GM19438 (cell line): ENCODE measurements around the gene HSP90B1.

ENCODE experiments used
- ATAC-seq: cut with Tn5 transposase; IDR thresholded peaks from one replicate; pipeline ENCODE4 v1.9.1; 2021; ENCODE audit warnings: low read depth; ENCODE audit not compliant: unreplicated experiment

The HSP90B1 gene

DNA sequence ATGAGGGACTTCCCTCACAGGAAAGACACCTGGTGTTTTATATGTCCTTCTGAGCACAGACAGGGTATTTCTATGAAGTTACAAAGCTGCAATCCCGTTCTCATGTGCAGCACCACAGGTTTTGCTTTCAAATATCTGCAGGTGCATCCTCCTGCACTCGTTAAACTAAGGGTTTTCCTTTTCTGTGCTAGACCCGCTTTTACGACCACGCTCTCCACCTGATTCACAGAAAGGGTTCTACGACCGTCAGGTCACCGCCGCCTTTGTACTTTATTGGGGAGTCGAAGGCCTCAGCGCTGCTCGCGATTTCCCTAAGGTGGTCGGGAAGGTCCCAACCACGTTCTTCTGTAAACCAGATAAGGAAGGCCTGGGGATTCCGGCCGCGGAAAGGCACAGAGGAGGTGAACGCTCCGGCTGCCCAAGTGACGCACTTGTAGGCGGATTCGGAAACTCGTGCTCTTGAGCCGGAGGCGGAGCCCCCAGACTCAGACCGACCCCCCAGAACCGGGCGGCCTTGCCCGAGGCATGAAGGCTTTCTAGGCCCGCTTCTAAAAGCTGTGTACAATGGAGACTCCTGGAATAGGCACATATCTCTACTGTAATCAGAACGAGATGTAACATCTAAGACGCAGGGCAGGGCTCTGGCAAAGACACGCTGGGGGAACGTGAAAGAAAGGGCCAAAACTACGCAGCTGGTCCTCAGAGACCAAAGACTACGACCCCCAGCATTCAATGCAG, 995 bp upstream of the HSP90B1 start:
- peak; percentile 22 for ATAC-seq

DNA sequence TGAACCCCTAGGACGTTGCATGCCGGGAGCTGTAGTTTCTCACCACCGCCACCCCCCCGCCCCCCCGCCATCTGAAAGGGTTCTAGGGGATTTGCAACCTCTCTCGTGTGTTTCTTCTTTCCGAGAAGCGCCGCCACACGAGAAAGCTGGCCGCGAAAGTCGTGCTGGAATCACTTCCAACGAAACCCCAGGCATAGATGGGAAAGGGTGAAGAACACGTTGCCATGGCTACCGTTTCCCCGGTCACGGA, 501 bp upstream of the HSP90B1 start:
- no peak for ATAC-seq

DNA sequence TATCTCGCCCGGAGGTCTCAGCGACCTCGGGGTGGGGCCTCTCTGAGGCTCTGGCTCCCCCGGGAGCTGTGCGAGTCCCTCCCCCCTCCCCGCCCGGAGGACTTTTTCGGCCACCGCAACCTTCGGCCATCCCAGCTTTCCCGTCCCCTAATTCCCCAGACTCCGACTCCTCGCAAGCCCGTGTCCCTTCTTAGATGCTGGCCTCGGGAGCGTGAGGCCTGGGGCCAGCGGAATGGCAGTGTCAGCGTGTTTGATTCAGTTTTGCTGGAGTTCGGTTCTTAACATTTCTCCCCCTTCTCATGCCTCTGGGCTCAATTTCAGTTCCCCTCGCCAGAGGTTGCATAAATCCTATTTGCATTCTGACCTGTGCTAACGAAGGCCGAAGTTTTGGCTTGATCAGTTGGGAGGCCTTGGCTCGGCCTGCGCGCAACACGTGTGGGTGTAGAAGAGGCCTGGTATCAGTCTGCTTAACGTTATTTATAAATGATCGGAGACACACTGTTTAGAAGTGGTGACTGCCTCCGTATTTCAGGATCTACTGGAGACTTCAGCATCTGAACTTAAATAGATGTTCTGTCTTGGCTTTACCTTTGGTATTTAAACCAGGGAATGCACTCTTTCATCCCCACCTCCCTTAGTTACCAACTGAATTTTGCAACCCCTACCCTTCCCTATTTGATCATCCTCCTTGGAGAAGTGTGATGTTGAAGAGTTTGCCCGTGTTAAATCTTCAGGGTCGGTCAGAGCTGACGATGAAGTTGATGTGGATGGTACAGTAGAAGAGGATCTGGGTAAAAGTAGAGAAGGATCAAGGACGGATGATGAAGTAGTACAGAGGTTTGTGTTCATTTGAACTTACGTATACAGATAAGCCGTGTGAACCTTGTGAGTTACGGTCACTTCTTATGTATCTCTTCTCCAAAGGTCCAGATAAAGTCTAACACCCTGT, 851 bp downstream of the HSP90B1 start:
- ATAC-seq, result no peak

DNA sequence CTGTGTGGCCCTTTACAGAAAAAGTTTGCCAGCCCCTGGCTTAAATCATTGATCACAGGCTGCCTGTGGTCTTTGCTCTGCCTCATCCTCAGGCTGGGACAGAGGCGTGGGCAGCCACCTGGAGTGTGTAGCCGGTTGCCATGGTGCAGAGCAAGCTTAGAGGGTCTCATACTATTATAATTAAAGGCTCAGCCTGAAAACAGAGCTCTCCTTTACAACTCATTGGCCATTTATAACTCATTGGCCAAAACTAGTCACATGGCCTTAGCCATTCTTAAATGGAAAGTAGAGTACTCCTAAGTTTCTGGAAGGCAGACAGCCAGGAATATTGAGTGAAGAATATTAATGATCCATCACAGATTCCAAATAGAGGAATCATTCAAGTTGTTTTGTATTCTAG, 3.0 kb downstream of the HSP90B1 start:
- ATAC-seq, result no peak

DNA sequence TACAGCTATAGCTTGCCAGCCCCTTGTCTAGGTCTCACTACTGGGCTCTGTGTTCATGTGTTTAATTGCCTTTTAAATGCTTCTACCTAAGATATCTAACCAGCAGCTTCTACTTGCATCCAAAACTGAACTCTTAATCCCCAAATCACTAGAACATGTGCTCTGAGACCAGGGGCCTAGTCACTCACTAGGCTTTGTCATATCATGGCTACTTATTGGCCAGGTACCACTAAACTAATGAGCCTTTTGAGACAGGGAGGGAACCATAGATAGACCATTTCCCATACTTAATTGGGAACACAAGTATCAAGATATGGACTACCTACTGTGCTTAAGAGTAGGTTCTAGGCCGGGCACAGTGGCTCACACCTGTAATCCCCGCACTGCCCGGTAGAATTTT, 6.5 kb downstream of the HSP90B1 start:
- ATAC-seq, result no peak

DNA sequence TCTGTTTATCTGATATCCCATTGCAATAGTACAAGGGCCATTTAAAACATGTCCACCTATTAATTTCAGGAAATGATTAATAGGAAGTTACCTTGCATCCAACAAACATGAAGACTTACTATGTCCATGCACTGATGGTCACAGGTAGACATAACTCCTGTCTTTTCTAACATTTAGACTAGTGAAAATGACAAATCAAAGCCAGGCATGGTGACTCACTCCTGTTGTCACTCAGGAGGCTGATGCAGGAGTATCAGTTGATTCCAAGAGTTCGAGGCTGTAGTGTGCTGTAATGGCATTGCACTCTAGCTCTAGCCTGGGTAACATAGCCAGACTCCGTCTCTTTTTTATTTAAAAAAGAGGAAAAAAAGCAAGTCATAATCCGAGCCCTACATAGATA, 14.8 kb downstream of the HSP90B1 start:
- no peak for ATAC-seq

DNA sequence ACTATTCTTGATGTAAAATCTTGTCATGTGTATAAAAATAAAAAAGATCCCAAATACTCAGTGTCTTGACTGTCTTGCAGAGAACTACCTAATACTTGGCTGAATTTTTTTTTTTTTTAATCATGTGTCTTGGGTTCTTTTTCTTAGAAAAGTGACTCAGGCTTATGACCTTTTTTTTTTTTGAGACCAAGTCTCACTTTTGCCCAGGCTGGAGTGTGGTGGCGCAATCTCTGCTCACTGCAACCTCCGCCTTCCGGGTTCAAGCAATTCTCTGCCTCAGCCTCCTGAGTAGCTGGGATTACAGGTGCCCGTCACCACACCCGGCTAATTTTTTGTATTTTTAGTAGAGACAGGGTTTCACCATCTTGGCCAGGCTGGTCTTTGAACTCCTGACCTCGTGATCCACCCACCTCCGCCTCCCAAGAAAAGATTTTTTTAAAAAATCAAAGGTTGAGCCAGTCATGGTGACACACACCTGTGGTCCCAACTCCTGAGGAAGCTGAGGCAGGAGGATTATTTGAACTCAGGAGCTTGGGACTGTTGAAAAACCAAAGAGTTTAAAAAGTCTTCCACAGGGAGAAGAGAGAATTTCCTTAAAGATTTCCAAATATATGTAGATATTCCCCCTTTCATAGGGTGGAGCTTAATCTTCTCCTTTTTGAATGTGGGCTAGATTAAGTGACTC, 17.8 kb downstream of the HSP90B1 start:
- no peak for ATAC-seq

DNA sequence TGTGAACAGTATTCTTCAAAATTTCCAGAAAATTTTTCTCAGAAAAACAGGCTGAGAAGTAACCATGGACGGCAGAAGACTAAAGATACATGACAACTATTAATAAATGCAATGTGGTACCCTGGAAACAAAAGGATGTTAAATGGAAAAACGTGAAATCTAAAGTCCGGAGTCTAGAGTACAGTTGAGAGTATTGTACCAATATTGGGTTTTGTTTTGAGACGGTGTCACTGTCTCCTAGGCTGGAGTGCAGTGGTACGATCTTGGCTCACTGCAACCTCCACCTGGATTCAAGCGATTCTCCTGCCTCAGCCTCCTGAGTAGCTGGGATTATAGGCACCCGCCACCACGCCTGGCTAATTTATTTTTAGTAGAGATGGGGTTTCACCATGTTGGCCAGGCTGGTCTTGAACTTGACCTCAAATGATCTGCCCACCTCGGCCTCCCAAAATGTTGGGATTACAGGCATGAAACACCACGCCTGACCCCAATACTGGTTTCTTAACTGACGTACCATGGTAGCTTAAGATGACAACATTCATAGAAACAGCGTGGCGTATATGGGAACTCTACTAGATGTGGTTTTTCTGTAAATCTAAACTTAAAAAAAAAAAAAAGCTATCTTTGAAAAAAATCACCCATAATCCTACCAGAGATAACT, 18.7 kb downstream of the HSP90B1 start:
- ATAC-seq, result no peak

DNA sequence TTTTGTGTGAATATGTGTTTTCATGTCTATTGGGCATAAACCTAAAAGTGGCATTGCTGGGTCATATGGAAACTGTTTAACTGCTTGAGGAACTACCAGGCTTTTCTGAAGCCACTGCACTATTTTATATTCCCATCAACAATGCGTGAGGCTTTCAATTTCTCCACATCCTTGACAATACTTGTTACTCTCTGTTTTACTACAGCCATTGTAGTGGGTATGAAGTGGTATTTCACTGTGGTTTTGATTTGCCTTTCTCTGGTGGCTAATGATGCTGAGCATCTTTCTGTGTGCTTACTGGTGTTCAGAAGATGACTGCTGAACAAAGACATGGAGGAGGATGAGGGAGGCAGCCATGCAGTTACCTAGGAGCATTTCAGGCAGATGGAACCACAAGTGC, 22.3 kb downstream of the HSP90B1 start:
- ATAC-seq, result no peak

DNA sequence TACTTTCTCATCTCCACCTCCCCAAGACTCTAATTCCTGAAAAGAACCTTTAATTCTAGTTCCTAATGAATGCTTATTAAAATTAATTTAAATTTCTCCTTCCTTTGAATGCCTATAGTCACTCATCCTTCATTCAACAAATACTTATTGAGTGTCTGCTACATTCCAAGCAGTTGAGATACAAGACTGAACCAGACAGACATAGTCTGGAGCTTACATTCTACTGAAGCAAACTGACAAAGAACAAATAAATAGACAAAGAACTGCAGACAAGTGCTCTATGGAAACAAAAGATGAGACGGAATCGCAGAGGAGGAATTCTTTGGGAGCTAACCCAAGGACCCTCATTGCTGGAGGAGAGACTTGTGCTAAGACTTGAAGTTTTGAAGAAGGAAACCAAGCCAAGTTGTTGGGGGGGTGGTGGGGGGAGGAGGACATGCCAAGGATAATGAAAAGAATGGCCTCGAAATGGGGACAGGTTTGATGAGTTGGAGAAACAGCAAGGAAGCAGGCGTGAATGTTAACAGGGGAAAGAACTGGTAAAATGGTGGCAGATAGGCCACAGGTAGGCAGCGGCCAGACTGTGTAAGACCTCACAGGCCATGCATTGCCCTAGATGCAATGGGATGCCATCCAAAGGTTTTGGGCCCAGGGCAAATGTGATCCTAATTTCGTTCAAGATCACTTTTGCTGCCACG, 25.8 kb downstream of the HSP90B1 start:
- ATAC-seq, result no peak

DNA sequence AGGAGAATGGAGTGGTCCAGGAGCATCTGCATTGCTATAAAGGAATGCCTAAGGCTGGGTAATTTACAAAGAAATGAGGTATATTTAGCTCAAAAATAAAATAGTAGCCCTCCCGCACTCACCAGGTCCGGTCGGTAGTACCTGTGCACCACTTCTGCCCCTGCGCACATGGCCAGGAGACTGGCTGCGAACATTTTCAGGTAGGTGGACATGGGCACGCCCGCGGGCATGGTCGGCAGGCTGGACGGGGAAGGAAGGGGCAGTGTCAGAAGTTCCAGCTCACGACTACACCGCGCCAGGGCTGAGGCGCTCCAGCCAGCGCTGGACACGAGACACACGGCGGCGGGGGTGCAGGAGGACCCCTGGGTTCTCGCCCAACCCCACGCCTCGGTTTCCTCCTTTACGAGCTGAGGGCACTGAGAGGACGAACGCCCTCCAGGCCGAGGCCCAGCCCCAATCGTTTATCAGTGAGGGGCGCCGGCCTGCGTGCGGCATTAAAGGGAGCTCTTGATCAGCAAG, 26.4 kb downstream of the HSP90B1 start:
- peak; percentile 33 for ATAC-seq

DNA sequence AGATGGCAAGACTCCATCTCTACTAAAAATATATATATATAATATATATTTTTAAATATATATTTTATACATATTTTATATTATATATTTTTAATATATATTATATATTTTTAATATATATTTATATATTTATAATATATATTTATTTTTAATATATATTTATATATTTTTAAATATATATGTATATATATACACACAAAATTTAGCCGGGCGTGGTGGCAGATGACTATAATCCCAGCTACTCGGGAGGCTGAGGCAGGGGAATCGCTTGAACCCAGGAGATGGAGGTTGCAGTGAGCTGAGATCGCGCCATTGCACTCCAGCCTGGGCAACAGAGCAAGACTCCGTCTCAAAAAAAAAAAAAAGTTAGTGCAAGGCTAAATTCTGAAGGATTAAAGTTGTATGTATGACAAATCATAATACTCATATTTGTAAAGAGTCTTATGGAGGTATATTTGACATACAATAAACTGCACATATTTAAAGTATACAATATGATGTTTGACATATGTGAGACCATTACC, 27.7 kb downstream of the HSP90B1 start:
- ATAC-seq, result no peak

DNA sequence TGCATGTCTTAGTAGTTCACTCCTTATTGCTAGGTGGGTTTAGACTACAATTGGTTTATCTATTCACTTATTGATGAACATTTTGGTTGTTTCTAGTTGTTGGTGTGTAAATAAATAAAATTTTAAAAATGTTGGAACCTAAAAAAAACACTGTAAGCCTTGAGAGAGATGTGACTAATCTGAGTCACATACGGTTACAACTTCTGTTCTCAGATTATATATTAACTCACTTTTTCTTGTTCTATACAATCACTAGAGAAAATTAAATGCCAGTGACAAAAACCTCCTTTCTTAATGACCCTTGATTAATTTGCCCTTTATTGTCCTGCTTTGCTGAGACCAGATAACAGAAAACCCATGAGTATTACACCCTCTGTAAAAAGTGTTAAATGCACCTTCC, 28.4 kb downstream of the HSP90B1 start:
- ATAC-seq, result no peak

DNA sequence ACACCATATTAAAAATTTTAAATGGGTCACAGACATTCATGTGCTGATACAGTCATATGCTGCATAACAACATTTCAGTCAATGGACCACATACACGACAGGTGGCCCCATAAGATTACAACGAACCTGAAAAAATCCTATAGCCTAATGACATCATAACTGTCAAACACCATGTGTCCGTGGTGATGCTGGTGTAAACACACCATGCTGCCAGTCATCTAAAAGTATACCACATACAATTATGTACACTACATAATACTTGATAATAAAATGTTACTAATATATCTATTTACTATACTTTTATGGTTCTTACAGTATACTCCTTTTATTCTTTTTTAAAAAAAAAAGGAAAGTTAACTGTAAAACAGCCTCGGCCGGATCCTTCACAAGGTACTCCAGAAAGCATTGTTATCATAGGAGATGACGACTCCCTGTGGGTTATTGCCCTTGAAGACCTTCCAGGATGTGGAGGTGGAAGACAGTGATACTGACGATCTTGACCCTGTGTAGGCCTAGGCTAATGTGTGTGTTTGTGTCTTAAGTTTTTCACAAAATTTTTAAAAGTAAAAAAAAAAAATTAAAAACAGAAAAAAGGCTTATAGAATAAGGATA, 30.5 kb downstream of the HSP90B1 start:
- no peak for ATAC-seq

DNA sequence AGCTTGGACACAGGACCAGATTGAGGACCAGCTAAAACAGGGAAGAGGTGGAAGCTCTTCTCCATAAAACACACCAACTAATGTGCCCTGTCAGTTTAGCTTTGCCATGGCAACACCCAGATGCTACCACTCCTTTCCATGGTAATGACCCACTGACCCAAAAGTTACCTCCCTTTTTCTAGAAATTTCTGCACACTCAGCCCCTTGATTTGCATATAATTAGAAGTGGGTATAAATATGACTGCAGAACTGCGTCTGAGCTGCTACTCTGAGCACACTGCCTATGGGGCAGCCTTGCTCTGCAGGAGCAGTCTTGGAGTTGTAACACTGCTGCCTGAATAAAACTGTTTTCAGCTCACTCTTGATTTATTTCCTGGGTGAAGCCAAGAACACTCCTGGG, 32.3 kb downstream of the HSP90B1 start:
- no peak for ATAC-seq

DNA sequence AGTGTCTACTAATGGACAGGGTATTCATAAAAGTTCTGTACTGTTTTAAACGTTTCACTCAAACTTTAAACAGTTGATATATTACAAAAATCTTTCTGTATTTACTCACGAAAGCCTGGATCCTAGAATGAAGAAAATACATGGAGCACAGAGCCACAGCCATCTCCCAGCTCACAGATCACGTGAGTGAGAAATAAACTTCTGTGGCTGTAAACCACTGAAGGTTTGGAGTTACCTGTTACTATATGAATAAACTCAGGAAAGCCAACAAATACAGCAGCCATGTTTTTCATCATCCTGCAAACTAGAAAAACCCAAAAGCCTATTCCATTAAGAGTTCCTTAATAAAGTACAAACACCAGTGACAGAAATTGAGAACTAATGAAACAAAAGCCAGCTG, 34.6 kb downstream of the HSP90B1 start:
- no peak for ATAC-seq

DNA sequence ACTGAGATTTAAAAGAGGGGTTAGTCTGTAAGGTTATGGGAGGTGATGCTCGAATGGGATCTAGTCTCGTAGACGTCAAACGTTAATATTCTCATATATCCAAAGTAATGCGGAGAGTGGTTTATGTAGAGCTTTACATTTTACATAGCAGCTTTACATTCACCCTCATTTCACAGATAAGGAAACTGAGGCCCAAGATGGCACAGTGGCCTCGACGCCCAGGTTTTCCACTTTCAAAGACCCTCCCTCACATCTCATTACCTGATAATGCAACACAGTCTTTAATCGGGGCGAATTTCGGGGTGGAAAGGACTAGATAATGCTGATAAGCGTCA, 35.0 kb downstream of the HSP90B1 start:
- ATAC-seq, result no peak

DNA sequence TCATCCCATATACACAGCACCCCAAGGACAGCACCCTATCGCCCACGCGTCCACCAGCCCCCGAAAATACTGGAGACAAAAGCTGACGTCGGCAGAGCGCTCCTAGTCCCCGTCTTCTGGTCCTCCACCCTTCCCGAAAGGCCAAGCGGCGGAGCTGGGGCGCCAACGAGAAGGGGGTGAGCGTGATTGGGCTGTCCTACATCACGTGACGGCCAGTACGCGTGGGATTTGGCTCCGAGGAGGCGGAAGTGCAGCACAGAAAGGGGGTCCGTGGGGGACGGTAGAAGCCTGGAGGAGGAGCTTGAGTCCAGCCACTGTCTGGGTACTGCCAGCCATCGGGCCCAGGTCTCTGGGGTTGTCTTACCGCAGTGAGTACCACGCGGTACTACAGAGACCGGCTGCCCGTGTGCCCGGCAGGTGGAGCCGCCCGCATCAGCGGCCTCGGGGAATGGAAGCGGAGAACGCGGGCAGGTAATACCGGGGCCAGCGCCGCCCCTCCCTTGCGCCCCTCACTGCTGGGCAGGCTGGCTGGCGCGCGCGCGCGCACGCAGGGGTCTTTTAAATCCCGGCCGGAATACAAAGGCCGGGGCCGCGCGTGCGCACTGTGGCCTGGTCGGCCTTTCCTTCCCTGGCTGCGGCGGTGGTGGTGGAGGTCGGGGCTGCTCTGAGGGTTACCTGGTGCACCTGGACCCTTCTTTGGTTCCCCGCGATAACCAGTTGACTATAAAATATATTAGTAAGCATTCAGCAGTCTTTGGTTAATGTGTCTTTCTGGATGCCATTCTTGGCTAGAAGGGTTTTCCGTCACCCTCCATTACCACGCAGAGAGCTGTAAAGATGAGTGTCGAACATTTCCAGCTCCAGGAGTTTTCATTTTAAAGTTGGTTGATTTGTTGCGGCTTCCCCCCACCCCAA, 35.6 kb downstream of the HSP90B1 start, which contains the start of gene TDG:
Gene TDG, plus strand, starts transcription at position 283 of the 915 bp plus-strand sequence. Its CDS starts 166 bp downstream, at position 449.
- peak; percentile 97 for ATAC-seq

DNA sequence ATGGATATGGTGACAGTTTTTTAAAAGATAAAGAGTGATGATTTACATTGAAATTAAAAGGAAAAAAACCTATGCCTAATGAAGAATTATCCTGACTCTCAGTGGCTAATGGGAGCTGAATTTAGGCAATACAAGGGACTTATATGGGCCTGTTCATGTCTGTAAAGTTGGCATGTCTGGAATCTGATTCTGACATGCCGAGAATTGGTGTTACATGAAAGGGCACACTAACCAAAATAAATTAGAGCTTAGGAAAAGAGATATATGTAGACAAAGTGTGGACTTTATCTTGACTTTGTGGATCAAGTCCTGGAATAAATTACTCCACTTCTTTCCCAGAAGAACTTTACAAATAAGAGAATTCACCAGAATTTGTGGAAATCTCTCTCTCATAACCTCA, 36.5 kb downstream of the HSP90B1 start:
- ATAC-seq, result no peak
